H1 (cell line): ENCODE data around the gene CACFD1. TPM values are rescaled to one million over a fixed set of nuclear protein-coding genes. Genes with fewer than 3 reads are reported as not detected.

Source experiments
- CTCF ChIA-PET: fragments of 300-600 bp; sonication (Branson Sonifier 250); formaldehyde crosslinking; loops from one replicate; lab custom pipeline; 2021; ENCODE audit not compliant: partially characterized antibody; lab: Charles Lee
- POLR2A ChIA-PET: fragments of 300-600 bp; sonication (Branson Sonifier 250); formaldehyde crosslinking; loops from one replicate; lab custom pipeline; 2021; ENCODE audit warnings: inconsistent platforms; ENCODE audit not compliant: partially characterized antibody; lab: Charles Lee
- DNase-seq, 2 experiments: peaks; one replicate each; pipeline versions ENCODE4 v3.0.0 to v3.0.0-alpha.2; 2010 to 2022; ENCODE audit warnings: low spot score in 2 of 2, low read depth in 1 of 2, mixed read lengths in 1 of 2
- FAIRE-seq: peaks from 2 replicates; lab custom pipeline; 2011; peaks lifted over from hg19 to GRCh38; lab: Jason Lieb, UNC
- H2AFZ ChIP-seq: 2 replicates; pipeline ENCODE4 v1.8.1; 2012; ENCODE audit warnings: low read length, inconsistent platforms
- H2AK5ac ChIP-seq: 2 replicates; pipeline ENCODE4 v1.6.1; 2013; ENCODE audit warnings: low read depth, low read length
- H2BK120ac ChIP-seq: replicated peaks from 2 replicates; pipeline ENCODE3; 2013; ENCODE audit warnings: low read depth, low read length, inconsistent platforms
- H2BK12ac ChIP-seq: 2 replicates; pipeline ENCODE4 v1.6.1; 2013; ENCODE audit warnings: low read depth, low read length
- H2BK15ac ChIP-seq: 2 replicates; pipeline ENCODE4 v1.6.1; 2013; ENCODE audit warnings: low read length
- H2BK20ac ChIP-seq: 2 replicates; pipeline ENCODE4 v1.6.1; 2013; ENCODE audit warnings: low read length
- H2BK5ac ChIP-seq: 2 replicates; pipeline ENCODE4 v1.6.1; 2013; ENCODE audit warnings: low read depth, low read length
- H3K14ac ChIP-seq: 2 replicates; pipeline ENCODE4 v1.6.1; 2013; ENCODE audit warnings: inconsistent platforms; ENCODE audit not compliant: insufficient read length
- H3K18ac ChIP-seq: 2 replicates; pipeline ENCODE4 v1.6.1; 2013; ENCODE audit warnings: low read length; ENCODE audit errors: extremely low read depth
- H3K23ac ChIP-seq: 2 replicates; pipeline ENCODE4 v1.6.1; 2013; ENCODE audit warnings: inconsistent platforms; ENCODE audit not compliant: insufficient read length
- H3K23me2 ChIP-seq: 2 replicates; pipeline ENCODE4 v1.6.1; 2013; ENCODE audit warnings: low read depth, low read length
- H3K27ac ChIP-seq: 2 replicates; pipeline ENCODE4 v1.6.1; 2011; ENCODE audit warnings: low read depth, low read length, inconsistent platforms
- H3K27me3 ChIP-seq, 4 experiments: replicated peaks in 1 of 4; 1 replicate in 1 of 4; 2 replicates in 3 of 4; pipeline versions ENCODE4 v1.6.1 to v1.8.1; 2011 to 2013; ENCODE audit warnings: low read length in 3 of 4, mild to moderate bottlenecking in 3 of 4, inconsistent platforms in 2 of 4, mixed read lengths in 2 of 4, moderate library complexity in 1 of 4; ENCODE audit not compliant: control insufficient read depth in 3 of 4, insufficient read depth in 3 of 4; ENCODE audit errors: extremely low read depth in 1 of 4
- H3K36me3 ChIP-seq, 4 experiments: 2 replicates each; pipeline versions ENCODE4 v1.6.1 to v1.8.1; 2011 to 2013; ENCODE audit warnings: mild to moderate bottlenecking in 4 of 4, low read length in 3 of 4, moderate library complexity in 2 of 4, control low read depth in 1 of 4, inconsistent platforms in 1 of 4; ENCODE audit not compliant: insufficient read depth in 4 of 4, control insufficient read depth in 2 of 4
- H3K4ac ChIP-seq: replicated peaks from 2 replicates; pipeline ENCODE3; 2013; ENCODE audit warnings: low read length, low read depth, mixed read lengths, inconsistent platforms; ENCODE audit not compliant: insufficient read length
- H3K4me1 ChIP-seq, 4 experiments: replicated peaks in 1 of 4; 1 replicate in 1 of 4; 2 replicates in 3 of 4; pipeline versions ENCODE4 v1.6.1 to v1.8.1; 2011 to 2013; ENCODE audit warnings: low read length in 3 of 4, inconsistent platforms in 2 of 4, mixed read lengths in 1 of 4; ENCODE audit not compliant: insufficient read depth in 4 of 4, control insufficient read depth in 3 of 4
- H3K4me2 ChIP-seq, 2 experiments: 2 replicates each; pipeline versions ENCODE4 v1.6.1 to v1.8.1; 2011 to 2013; ENCODE audit warnings: low read depth in 2 of 2, low read length in 2 of 2, control low read depth in 1 of 2, inconsistent platforms in 1 of 2, mild to moderate bottlenecking in 1 of 2; ENCODE audit not compliant: insufficient read depth in 1 of 2
- H3K4me3 ChIP-seq, 4 experiments: fragments of 200-600, 300-600 bp in 1 of 4; sonication (generic), shearing (Covaris generic), sonication (Bioruptor Twin) in 1 of 4; 2 replicates each; pipeline versions ENCODE4 v1.5.1 to v1.8.1; 2011 to 2016; ENCODE audit warnings: low read length in 4 of 4, low read depth in 3 of 4, control low read depth in 2 of 4, inconsistent platforms in 2 of 4, mild to moderate bottlenecking in 2 of 4, mixed read lengths in 1 of 4, moderate library complexity in 1 of 4; ENCODE audit not compliant: insufficient read depth in 2 of 4; ENCODE audit errors: extremely low read depth in 1 of 4
- H3K56ac ChIP-seq: replicated peaks from 2 replicates; pipeline ENCODE3; 2013; ENCODE audit warnings: low read depth, mild to moderate bottlenecking, mixed read lengths, low read length, inconsistent platforms; ENCODE audit not compliant: insufficient read length
- H3K79me1 ChIP-seq: 2 replicates; pipeline ENCODE4 v1.6.1; 2013; ENCODE audit warnings: low read depth, low read length, control low read depth
- H3K79me2 ChIP-seq, 2 experiments: 2 replicates each; pipeline versions ENCODE4 v1.6.1 to v1.8.1; 2012 to 2013; ENCODE audit warnings: low read length in 2 of 2, mild to moderate bottlenecking in 2 of 2, inconsistent platforms in 1 of 2; ENCODE audit not compliant: insufficient read depth in 2 of 2, control insufficient read depth in 1 of 2
- H3K9ac ChIP-seq, 4 experiments: replicated peaks in 1 of 4; 1 replicate in 1 of 4; 2 replicates in 3 of 4; pipeline versions ENCODE4 v1.6.1 to v1.8.1; 2011 to 2013; ENCODE audit warnings: low read depth in 3 of 4, low read length in 3 of 4, control low read depth in 2 of 4, mild to moderate bottlenecking in 2 of 4, moderate library complexity in 2 of 4, inconsistent platforms in 1 of 4; ENCODE audit errors: extremely low read depth in 1 of 4
- H3K9me3 ChIP-seq, 2 experiments: 2 replicates each; pipeline versions ENCODE4 v1.6.1 to v1.8.1; 2012 to 2013; ENCODE audit warnings: mild to moderate bottlenecking in 2 of 2, moderate library complexity in 2 of 2, control low read depth in 1 of 2, inconsistent platforms in 1 of 2, low read depth in 1 of 2, low read length in 1 of 2, mixed read lengths in 1 of 2; ENCODE audit not compliant: insufficient read depth in 2 of 2
- H4K20me1 ChIP-seq, 2 experiments: replicated peaks in 1 of 2; 2 replicates each; pipeline versions ENCODE3 to v1.8.1; 2011 to 2013; ENCODE audit warnings: inconsistent platforms in 2 of 2, low read length in 2 of 2, mild to moderate bottlenecking in 1 of 2; ENCODE audit not compliant: insufficient read depth in 2 of 2, control insufficient read depth in 1 of 2
- H4K5ac ChIP-seq: 2 replicates; pipeline ENCODE4 v1.6.1; 2013; ENCODE audit warnings: low read length, low read depth, mixed read lengths, inconsistent platforms; ENCODE audit not compliant: insufficient read length
- H4K8ac ChIP-seq: 2 replicates; pipeline ENCODE4 v1.8.0; 2013; ENCODE audit warnings: mild to moderate bottlenecking, moderate library complexity, low read length, inconsistent platforms; ENCODE audit not compliant: insufficient read depth; ENCODE audit errors: extremely low read depth
- H4K91ac ChIP-seq: replicated peaks from 2 replicates; pipeline ENCODE3; 2013; ENCODE audit warnings: low read length, mixed read lengths, inconsistent platforms; ENCODE audit not compliant: insufficient read length
- PHF8 ChIP-seq: fragments of 200-600 bp; sonication (generic); conservative IDR thresholded peaks from 2 replicates; pipeline ENCODE4 v1.7.1; 2012; ENCODE audit warnings: low read depth, mild to moderate bottlenecking, inconsistent platforms, low read length, moderate library complexity
- SAP30 ChIP-seq: fragments of 300-600 bp; sonication (generic); IDR thresholded peaks from 2 replicates; pipeline ENCODE4 v1.7.1; 2012; ENCODE audit warnings: low read length, moderate library complexity, mild to moderate bottlenecking, inconsistent platforms; ENCODE audit not compliant: insufficient read depth, insufficient replicate concordance
- TAF7 ChIP-seq: optimal IDR thresholded peaks from 2 replicates; pipeline ENCODE3; 2011; ENCODE audit warnings: low read depth, mild to moderate bottlenecking, inconsistent platforms, low read length, moderate library complexity, borderline replicate concordance
- WGBS, 2 experiments: shearing (Covaris generic) in 1 of 2; methylation state at CpG; one replicate each; pipeline versions ENCODE4 v1.1.6 to v1.1.7; 2013 to 2015; ENCODE audit warnings: low lambda C conversion rate in 2 of 2, mixed read lengths in 2 of 2, inconsistent platforms in 1 of 2, low coverage in 1 of 2, missing lambda C conversion rate in 1 of 2; ENCODE audit not compliant: insufficient replicate concordance in 2 of 2, insufficient coverage in 1 of 2, insufficient read length in 1 of 2; ENCODE audit errors: extremely low coverage in 1 of 2, missing lambda C conversion rate in 1 of 2; 5-methylcytosine and 5-hydroxymethylcytosine counted together
- polyA plus RNA-seq, 7 experiments: library from polyadenylated mRNA; depleted of rRNA in 3 of 7; stranded (reverse) in 5 of 7; unstranded in 2 of 7; fragments of >200 nt in 5 of 7; fragments of 200-250 nt in 2 of 7; gene quantifications; 1 replicate in 5 of 7; 2 replicates in 1 of 7; 4 replicates in 1 of 7; pipeline versions ENCODE4 v1.2.1 to v1.2.3, GENCODE V29; 2011 to 2013; ENCODE audit warnings: missing spikeins in 2 of 7, mixed read lengths in 2 of 7
- total RNA-seq: library from RNA; stranded (reverse); fragmentation: NEBNext Ultra II Directional; extraction: Animal tissue kit (Norgen Biotek cat#: 25700); gene quantifications from 2 replicates; pipeline ENCODE4 v1.2.1, GENCODE V29; 2021

CACFD1 gene
- total and polyA plus RNA-seq, 2 of the 8 experiments (the other 6 are each of a cell fraction or from before 2014, with no cell fraction given), result 13.4 to 15.5 TPM

DNA sequence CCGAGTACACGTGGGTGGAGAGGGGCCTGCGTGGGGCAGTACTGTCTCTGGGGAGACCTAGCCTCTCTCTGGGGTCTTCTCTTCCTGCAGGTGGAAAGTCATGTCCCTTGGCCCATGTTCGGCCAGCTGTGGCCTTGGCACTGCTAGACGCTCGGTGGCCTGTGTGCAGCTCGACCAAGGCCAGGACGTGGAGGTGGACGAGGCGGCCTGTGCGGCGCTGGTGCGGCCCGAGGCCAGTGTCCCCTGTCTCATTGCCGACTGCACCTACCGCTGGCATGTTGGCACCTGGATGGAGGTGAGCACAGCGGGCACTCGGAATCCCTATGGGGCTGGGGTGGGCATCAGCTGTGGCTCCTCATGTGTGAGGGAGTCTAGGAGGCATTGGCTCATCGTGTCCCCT is 5.5 kb upstream of the CACFD1 start:
- DNase-seq, result no peak
- peaks cover 0 to 2% of the 10 kb centered on the region in 2 experiments for H4K20me1 ChIP-seq
- no peak overlapping the region for H2BK15ac ChIP-seq
- no peak overlapping the region for H3K56ac ChIP-seq
- no peak overlapping the region for H3K9ac ChIP-seq
- H3K9me3 ChIP-seq, result no peaks in the 10 kb centered on the region
- H2AK5ac ChIP-seq, result no peak overlapping the region
- no peak overlapping the region for H3K23ac ChIP-seq
- H3K14ac ChIP-seq, result no peak overlapping the region
- H3K4me2 ChIP-seq, result no peak overlapping the region
- no peaks in the 10 kb centered on the region for H3K36me3 ChIP-seq
- H4K5ac ChIP-seq, result no peak overlapping the region
- no peak overlapping the region for H3K27ac ChIP-seq
- H3K23me2 ChIP-seq, result peaks cover 1% of the 10 kb centered on the region; the same call in 1 of the 2 replicates
- H3K79me1 ChIP-seq, result no peaks in the 10 kb centered on the region
- peaks cover 0 to 5% (median 3%) of the 10 kb centered on the region in 4 experiments; a peak in 5 of 7 replicates for H3K4me1 ChIP-seq
- no peaks in the 10 kb centered on the region for H3K79me2 ChIP-seq
- H2BK120ac ChIP-seq, result no peak overlapping the region
- CTCF ChIA-PET, result interaction anchor here (0.6 to 6.9 kb wide), 10 partner anchors 9 to 45 kb away, joined by 3 to 64 read pairs (median 4); partner anchors contain the start of gene SLC2A6
- POLR2A ChIA-PET, result interaction anchor here (0.9 to 2.1 kb wide), 6 partner anchors 10 to 104 kb away, joined by 3 to 6 read pairs (median 4); no protein-coding TSS in a partner anchor
- no peak overlapping the region for H3K4me3 ChIP-seq
- 90% methylated on average over 19 of the region's 19 CpGs; no CpG with 5 or more reads in 1 of the 2 experiments for WGBS, 2 experiments
- H4K91ac ChIP-seq, result no peak overlapping the region
- no peak overlapping the region for H2BK5ac ChIP-seq
- no peak overlapping the region for H2BK12ac ChIP-seq
- no peak overlapping the region for H2BK20ac ChIP-seq
- H2AFZ ChIP-seq, result no peak overlapping the region
- no peak overlapping the region for H4K8ac ChIP-seq
- no peak for TF ChIP-seq TAF7
- no peak for TF ChIP-seq SAP30
- no peak for TF ChIP-seq PHF8
- H3K27me3 ChIP-seq, result no peaks in the 10 kb centered on the region; a peak in 2 of 7 replicates
- no peak overlapping the region for H3K18ac ChIP-seq
- no peak for FAIRE-seq
- H3K4ac ChIP-seq, result no peak overlapping the region
